Common myeloid progenitor, CD34-positive (primary cell): Measurements from ENCODE around the gene NLGN4X.

ENCODE experiments used
- CTCF ChIA-PET: fragments of 350-600 bp; sonication (Branson Sonifier 250); formaldehyde crosslinking; loops from one replicate; lab custom pipeline; 2021; ENCODE audit warnings: antibody characterized with exemption; lab: Charles Lee
- POLR2A ChIA-PET: fragments of 350-600 bp; sonication (Branson Sonifier 250); formaldehyde crosslinking; loops from one replicate; lab custom pipeline; 2021; ENCODE audit warnings: antibody characterized with exemption; lab: Charles Lee
- DNase-seq, 3 donors: peaks; one replicate each; pipeline versions ENCODE4 v3.0.0 to v3.0.0-alpha.2; 2013
- H3K27ac ChIP-seq, 2 experiments: 1 replicate in 1 of 2; 2 replicates in 1 of 2; pipeline ENCODE4 v1.7.0; 2013; ENCODE audit warnings: inconsistent platforms in 2 of 2, low read length in 2 of 2, mild to moderate bottlenecking in 2 of 2, low read depth in 1 of 2, moderate library complexity in 1 of 2; ENCODE audit not compliant: severe bottlenecking in 2 of 2, insufficient read depth in 1 of 2, poor library complexity in 1 of 2
- H3K27me3 ChIP-seq, 5 experiments: replicated peaks in 2 of 5; 1 replicate in 3 of 5; 2 replicates in 2 of 5; pipeline versions ENCODE4 v1.6.1 to v1.7.0; 2013; ENCODE audit warnings: low read length in 4 of 5, mild to moderate bottlenecking in 2 of 5, moderate library complexity in 2 of 5, inconsistent platforms in 1 of 5; ENCODE audit not compliant: insufficient read depth in 5 of 5, control insufficient read depth in 4 of 5
- H3K36me3 ChIP-seq, 4 experiments: 1 replicate in 2 of 4; 2 replicates in 2 of 4; pipeline versions ENCODE4 v1.6.1 to v1.7.0; 2013; ENCODE audit warnings: low read length in 3 of 4, control low read depth in 1 of 4, mild to moderate bottlenecking in 1 of 4; ENCODE audit not compliant: control insufficient read depth in 4 of 4, insufficient read depth in 4 of 4
- H3K4me1 ChIP-seq, 4 experiments: 1 replicate in 3 of 4; 2 replicates in 1 of 4; pipeline versions ENCODE4 v1.6.1 to v1.7.1; 2013; ENCODE audit warnings: low read length in 3 of 4, mild to moderate bottlenecking in 3 of 4, control low read depth in 1 of 4, inconsistent platforms in 1 of 4, moderate library complexity in 1 of 4; ENCODE audit not compliant: control insufficient read depth in 4 of 4, insufficient read depth in 4 of 4; ENCODE audit errors: control extremely low read depth in 1 of 4
- H3K4me3 ChIP-seq, 7 experiments: 1 replicate in 4 of 7; 2 replicates in 3 of 7; pipeline versions ENCODE4 v1.5.1 to v1.7.0; 2013; ENCODE audit warnings: mild to moderate bottlenecking in 7 of 7, low read length in 6 of 7, moderate library complexity in 6 of 7, inconsistent platforms in 2 of 7, low read depth in 2 of 7, control low read depth in 1 of 7; ENCODE audit not compliant: insufficient read depth in 4 of 7, control insufficient read depth in 1 of 7; ENCODE audit errors: extremely low read depth in 1 of 7
- H3K9me3 ChIP-seq, 5 experiments: 1 replicate in 4 of 5; 2 replicates in 1 of 5; pipeline versions ENCODE4 v1.6.1 to v1.7.1; 2013; ENCODE audit warnings: low read length in 4 of 5, mild to moderate bottlenecking in 2 of 5, inconsistent platforms in 1 of 5, low read depth in 1 of 5, moderate library complexity in 1 of 5; ENCODE audit not compliant: control insufficient read depth in 4 of 5, insufficient read depth in 2 of 5; ENCODE audit errors: control extremely low read depth in 1 of 5
- WGBS: methylation state at CpG from one replicate; pipeline ENCODE4 v1.1.5; 2013; ENCODE audit not compliant: insufficient coverage; 5-methylcytosine and 5-hydroxymethylcytosine counted together

The NLGN4X gene

GRCh38 chrX:6163721-6164120 lies 64.9 kb downstream of the NLGN4X start:
- no peak overlapping the region for H3K4me3 ChIP-seq
- H3K27me3 ChIP-seq, result no peaks in the 10 kb centered on the region
- no peaks in the 10 kb centered on the region for H3K36me3 ChIP-seq
- POLR2A ChIA-PET, result no interaction called here
- CTCF ChIA-PET, result no interaction called here
- no peaks in the 10 kb centered on the region for H3K9me3 ChIP-seq
- no CpG with 5 or more reads among the region's 1 CpG for WGBS
- H3K4me1 ChIP-seq, result no peaks in the 10 kb centered on the region
- no peak for DNase-seq
- H3K27ac ChIP-seq, result no peak overlapping the region

GRCh38 chrX:6159468-6159867 lies 69.2 kb downstream of the NLGN4X start:
- no peaks in the 10 kb centered on the region for H3K4me1 ChIP-seq
- H3K27me3 ChIP-seq, result no peaks in the 10 kb centered on the region
- POLR2A ChIA-PET, result no interaction called here
- DNase-seq, result no peak
- H3K9me3 ChIP-seq, result no peaks in the 10 kb centered on the region
- H3K4me3 ChIP-seq, result no peak overlapping the region
- no peaks in the 10 kb centered on the region for H3K36me3 ChIP-seq
- H3K27ac ChIP-seq, result no peak overlapping the region
- CTCF ChIA-PET, result no interaction called here
- WGBS, result 98% methylated on average over 4 of the region's 5 CpGs

- Histone ChIP-seq H3K36me3 (no peaks in the 10 kb centered on the region), H3K27me3 (no peaks in the 10 kb centered on the region), H3K27ac (no peak overlapping the region), H3K4me1 (no peaks in the 10 kb centered on the region), H3K4me3 (no peak overlapping the region), H3K9me3 (no peaks in the 10 kb centered on the region)
- ChIA-PET CTCF (no interaction called here), POLR2A (no interaction called here)
- no peak for DNase-seq
- WGBS, result 97% methylated on average over 5 of the region's 5 CpGs
Measured at GRCh38 chrX:6151971-6152370, 76.7 kb downstream of the NLGN4X start.

GRCh38 chrX:6149060-6149872 lies 79.4 kb downstream of the NLGN4X start:
- DNase-seq, result no peak
- H3K36me3 ChIP-seq, result no peaks in the 10 kb centered on the region
- H3K27ac ChIP-seq, result no peak overlapping the region
- CTCF ChIA-PET, result no interaction called here
- H3K4me3 ChIP-seq, result no peak overlapping the region
- POLR2A ChIA-PET, result no interaction called here
- H3K4me1 ChIP-seq, result no peaks in the 10 kb centered on the region
- H3K27me3 ChIP-seq, result no peaks in the 10 kb centered on the region
- WGBS, result 67% methylated on average over 1 of the region's 6 CpGs
- no peaks in the 10 kb centered on the region for H3K9me3 ChIP-seq

GRCh38 chrX:6134255-6134654 lies 94.4 kb downstream of the NLGN4X start:
- Histone ChIP-seq H3K4me1 (no peaks in the 10 kb centered on the region), H3K36me3 (no peaks in the 10 kb centered on the region), H3K27ac (no peak overlapping the region), H3K27me3 (no peaks in the 10 kb centered on the region), H3K9me3 (no peaks in the 10 kb centered on the region), H3K4me3 (no peak overlapping the region)
- 96% methylated on average over 2 of the region's 2 CpGs for WGBS
- POLR2A ChIA-PET, result no interaction called here
- no peak for DNase-seq
- CTCF ChIA-PET, result no interaction called here

GRCh38 chrX:6132970-6133369 lies 95.7 kb downstream of the NLGN4X start:
- no CpG with 5 or more reads among the region's 5 CpGs for WGBS
- Histone ChIP-seq H3K36me3 (no peaks in the 10 kb centered on the region), H3K9me3 (no peaks in the 10 kb centered on the region), H3K27ac (no peak overlapping the region), H3K27me3 (no peaks in the 10 kb centered on the region), H3K4me3 (no peak overlapping the region), H3K4me1 (no peaks in the 10 kb centered on the region)
- POLR2A ChIA-PET, result no interaction called here
- DNase-seq, result no peak
- CTCF ChIA-PET, result no interaction called here

- Histone ChIP-seq H3K27me3 (no peaks in the 10 kb centered on the region), H3K27ac (no peak overlapping the region), H3K4me3 (no peak overlapping the region), H3K4me1 (no peaks in the 10 kb centered on the region), H3K9me3 (no peaks in the 10 kb centered on the region), H3K36me3 (no peaks in the 10 kb centered on the region)
- ChIA-PET POLR2A (no interaction called here), CTCF (no interaction called here)
- no peak for DNase-seq
Measured at GRCh38 chrX:6131287-6131686, 97.4 kb downstream of the NLGN4X start.
